Keratinocyte (primary cell): ENCODE results near the gene SPRY4. TPM values are rescaled to one million over a fixed set of nuclear protein-coding genes. Genes with fewer than 3 reads are reported as not detected.
A peak's percentile ranks its signal among the peaks of the same experiment; 100 is the strongest.

ENCODE experiments used
- DNase-seq: peaks from one replicate; pipeline ENCODE4 v3.0.0-alpha.2; 2011; ENCODE audit warnings: low read depth, missing footprints, low spot score
- FAIRE-seq: peaks from 2 replicates; lab custom pipeline; 2011; peaks lifted over from hg19 to GRCh38; lab: Jason Lieb, UNC
- H2AFZ ChIP-seq: 2 replicates; pipeline ENCODE4 v1.6.0; 2012; ENCODE audit warnings: low read length, control low read depth, inconsistent platforms; ENCODE audit not compliant: control insufficient read depth
- H3K27ac ChIP-seq: 2 replicates; pipeline ENCODE4 v1.5.1; 2011; ENCODE audit warnings: low read length; ENCODE audit not compliant: control insufficient read depth, insufficient read depth
- H3K27me3 ChIP-seq: 3 replicates; pipeline ENCODE4 v1.6.0; 2011; ENCODE audit warnings: low read length; ENCODE audit not compliant: control insufficient read depth, insufficient read depth; ENCODE audit errors: extremely low read depth
- H3K36me3 ChIP-seq, 2 experiments: 2 replicates in 1 of 2; 3 replicates in 1 of 2; pipeline ENCODE4 v1.5.1; 2011; ENCODE audit warnings: low read length in 2 of 2, mild to moderate bottlenecking in 1 of 2; ENCODE audit not compliant: control insufficient read depth in 2 of 2, insufficient read depth in 2 of 2; ENCODE audit errors: extremely low read depth in 1 of 2
- H3K4me1 ChIP-seq: 3 replicates; pipeline ENCODE4 v1.5.1; 2011; ENCODE audit warnings: low read length; ENCODE audit not compliant: control insufficient read depth, insufficient read depth; ENCODE audit errors: extremely low read depth
- H3K4me2 ChIP-seq: 3 replicates; pipeline ENCODE4 v1.6.0; 2011; ENCODE audit warnings: low read depth, low read length; ENCODE audit not compliant: control insufficient read depth, insufficient read depth; ENCODE audit errors: extremely low read depth
- H3K4me3 ChIP-seq, 3 experiments: fragments of 200-600 bp in 1 of 3; sonication (generic) in 1 of 3; 2 replicates in 2 of 3; 3 replicates in 1 of 3; pipeline ENCODE4 v1.5.1; 2011 to 2016; ENCODE audit warnings: low read length in 3 of 3, mild to moderate bottlenecking in 3 of 3, control low read depth in 2 of 3, inconsistent platforms in 1 of 3, low read depth in 1 of 3, mixed read lengths in 1 of 3, mixed run types in 1 of 3, moderate library complexity in 1 of 3; ENCODE audit not compliant: control insufficient read depth in 2 of 3, insufficient read depth in 2 of 3; ENCODE audit errors: extremely low read depth in 1 of 3
- H3K79me2 ChIP-seq: 2 replicates; pipeline ENCODE4 v1.6.0; 2012; ENCODE audit warnings: low read length; ENCODE audit not compliant: control insufficient read depth, insufficient read depth
- H3K9ac ChIP-seq: 3 replicates; pipeline ENCODE4 v1.6.0; 2011; ENCODE audit warnings: low read length; ENCODE audit not compliant: control insufficient read depth, insufficient read depth; ENCODE audit errors: extremely low read depth
- H3K9me1 ChIP-seq: 3 replicates; pipeline ENCODE4 v1.6.0; 2011; ENCODE audit warnings: low read length; ENCODE audit not compliant: control insufficient read depth, insufficient read depth; ENCODE audit errors: extremely low read depth
- H3K9me3 ChIP-seq: 2 replicates; pipeline ENCODE4 v1.5.1; 2012; ENCODE audit warnings: low read depth, low read length; ENCODE audit not compliant: control insufficient read depth
- H4K20me1 ChIP-seq: 3 replicates; pipeline ENCODE4 v1.6.0; 2011; ENCODE audit warnings: low read length; ENCODE audit not compliant: control insufficient read depth, insufficient read depth; ENCODE audit errors: extremely low read depth
- CTCF ChIP-seq, 3 experiments: IDR thresholded peaks in 1 of 3; conservative IDR thresholded peaks in 1 of 3; optimal IDR thresholded peaks in 1 of 3; 2 replicates in 2 of 3; 3 replicates in 1 of 3; pipeline versions ENCODE3 to v1.5.1; 2011; ENCODE audit warnings: low read length in 3 of 3, mild to moderate bottlenecking in 3 of 3, moderate library complexity in 2 of 3, control low read depth in 1 of 3, inconsistent platforms in 1 of 3; ENCODE audit not compliant: insufficient read depth in 2 of 3; ENCODE audit errors: extremely low read depth in 1 of 3
- EZH2 ChIP-seq: IDR thresholded peaks from one replicate; pipeline ENCODE4 v1.6.1; 2012; ENCODE audit warnings: inconsistent platforms, mild to moderate bottlenecking, low read length, moderate library complexity
- dilution Hi-C: fragments of 300-500 bp; cut with MboI; formaldehyde crosslinking; loops from one replicate; pipeline ENCODE4 v1.7.0; 2020; ENCODE audit warnings: low sequenced_read_pairs; ENCODE audit not compliant: extremely low pct_ligation_motif_present
- polyA plus RNA-seq, 5 experiments: library from polyadenylated mRNA; depleted of rRNA in 3 of 5; stranded (reverse) in 3 of 5; stranded (forward) in 1 of 5; unstranded in 1 of 5; fragments of >200 nt; gene quantifications; 1 replicate in 1 of 5; 2 replicates in 3 of 5; 3 replicates in 1 of 5; pipeline versions ENCODE4 v1.2.1 to v1.2.3, GENCODE V29; 2011 to 2012; ENCODE audit warnings: missing spikeins in 2 of 5, low read depth in 1 of 5, low replicate concordance in 1 of 5

SPRY4 gene
- polyA plus RNA-seq, 1 donor (not counting 4 experiments of a cell fraction or from before 2014, with no cell fraction given): 10.2 TPM

- TF ChIP-seq CTCF (optimal IDR thresholded peaks at IDR 0.05 in 1 of 3, IDR thresholded peaks at IDR 0.05 in 1 of 3, conservative IDR thresholded peaks at IDR 0.05 in 1 of 3; ENCODE audit: extremely low read depth in 1 of 3, insufficient read depth in 2 of 3, low read length in 3 of 3) (peak; percentile 22 to 38 (median 22)), EZH2 (no peak)
- DNase-seq: no peak
- H4K20me1 ChIP-seq: peaks cover 30% of the 10 kb centered on the region
- H3K27ac ChIP-seq: peak overlapping the region; percentile 75
- H3K4me2 ChIP-seq: peak overlapping the region; percentile 96
- peaks cover 61% of the 10 kb centered on the region for H3K79me2 ChIP-seq
- dilution Hi-C loops: no loop called here
- peak overlapping the region; percentile 85 to 96 (median 96) for H3K4me3 ChIP-seq
- H3K9me3 ChIP-seq: no peaks in the 10 kb centered on the region
- peaks cover 60% of the 10 kb centered on the region for H3K4me1 ChIP-seq
- no peaks in the 10 kb centered on the region for H3K27me3 ChIP-seq
- FAIRE-seq: no peak
- H3K9me1 ChIP-seq: peaks cover 7% of the 10 kb centered on the region
- peak overlapping the region; percentile 91 for H3K9ac ChIP-seq
- H2AFZ ChIP-seq: peak overlapping the region; percentile 30
- H3K36me3 ChIP-seq: peaks cover 0 to 8% of the 10 kb centered on the region in 2 experiments
Measured at GRCh38 chr5:142324136-142324870, 518 bp downstream of the SPRY4 start.

GRCh38 chr5:142323480-142324135 lies 1.2 kb downstream of the SPRY4 start:
- H3K27me3 ChIP-seq: no peaks in the 10 kb centered on the region
- H3K4me2 ChIP-seq: peak overlapping the region; percentile 96
- TF ChIP-seq EZH2 (no peak), CTCF (optimal IDR thresholded peaks at IDR 0.05 in 1 of 3, IDR thresholded peaks at IDR 0.05 in 1 of 3, conservative IDR thresholded peaks at IDR 0.05 in 1 of 3; ENCODE audit: extremely low read depth in 1 of 3, insufficient read depth in 2 of 3, low read length in 3 of 3) (no peak)
- peaks cover 7% of the 10 kb centered on the region for H3K9me1 ChIP-seq
- peak overlapping the region; percentile 91 for H3K9ac ChIP-seq
- H3K36me3 ChIP-seq: peaks cover 0 to 9% of the 10 kb centered on the region in 2 experiments
- peak overlapping the region; percentile 85 to 96 (median 96) for H3K4me3 ChIP-seq
- DNase-seq (no peak), FAIRE-seq (no peak)
- H2AFZ ChIP-seq: no peak overlapping the region
- peak overlapping the region; percentile 75 for H3K27ac ChIP-seq
- peaks cover 57% of the 10 kb centered on the region for H3K4me1 ChIP-seq
- peaks cover 65% of the 10 kb centered on the region for H3K79me2 ChIP-seq
- H3K9me3 ChIP-seq: no peaks in the 10 kb centered on the region
- peaks cover 34% of the 10 kb centered on the region for H4K20me1 ChIP-seq
- dilution Hi-C loops: no loop called here
